HG03064 (cell line): ENCODE measurements around the gene MYO1E.

Source experiments
- ATAC-seq: cut with Tn5 transposase; IDR thresholded peaks from one replicate; pipeline ENCODE4 v1.9.1; 2021; ENCODE audit warnings: low read depth; ENCODE audit not compliant: unreplicated experiment

Gene MYO1E

DNA sequence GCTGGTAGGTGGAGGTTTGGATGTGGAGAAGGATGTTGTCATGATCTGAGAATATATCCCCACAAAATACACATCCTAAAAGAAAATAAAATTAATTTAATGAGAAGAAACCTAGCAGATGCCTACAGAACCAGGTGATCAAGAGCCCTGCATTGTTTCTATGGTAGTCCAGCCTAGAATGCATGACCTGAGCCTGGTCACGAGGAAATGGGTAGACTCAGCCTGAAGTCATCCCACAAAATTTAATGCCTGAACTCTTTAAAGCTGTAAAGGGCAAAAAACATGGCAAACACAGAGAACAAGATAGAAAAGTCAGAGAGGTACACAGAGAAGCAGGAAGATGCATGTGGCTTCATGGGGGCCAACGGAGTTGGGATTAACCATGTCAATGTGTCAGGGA is 130.0 kb downstream of the MYO1E start:
- no peak for ATAC-seq

DNA sequence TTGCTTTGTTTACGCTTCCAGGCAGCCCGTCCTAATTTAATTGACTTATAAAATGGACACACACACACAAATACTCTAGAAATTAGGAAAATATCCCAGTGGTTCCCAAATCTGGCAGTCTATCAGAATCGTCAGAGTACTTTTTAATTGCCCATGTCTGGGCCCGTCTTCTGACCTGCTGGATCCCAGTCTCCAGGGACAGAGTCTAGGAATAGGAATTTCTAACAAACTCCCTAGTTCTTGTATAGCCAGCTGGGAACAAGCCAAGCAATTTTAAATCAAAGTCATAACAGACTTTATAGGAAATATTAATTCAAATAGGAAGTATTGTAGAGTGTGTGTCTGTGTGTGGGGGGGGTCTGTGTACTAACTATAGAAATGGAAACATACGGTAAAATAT is 132.6 kb downstream of the MYO1E start:
- no peak for ATAC-seq

DNA sequence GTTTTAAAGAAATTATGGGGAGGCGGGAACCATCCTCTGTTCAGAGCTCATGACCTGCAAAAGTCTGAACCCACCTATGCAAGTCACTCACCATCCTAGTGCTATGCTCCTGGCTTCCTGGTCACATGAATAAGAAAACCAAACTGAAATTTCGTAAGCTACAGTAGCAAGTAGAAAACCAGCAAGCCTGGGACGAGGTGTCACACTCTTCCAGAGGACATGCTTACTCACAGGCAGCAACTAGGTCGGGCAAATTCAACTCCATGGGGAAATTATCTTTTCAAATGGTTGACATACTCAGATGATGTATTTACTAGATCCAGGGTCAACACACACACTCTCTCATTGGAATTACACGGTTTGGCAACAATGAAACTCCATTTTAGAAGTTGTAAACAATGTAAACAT is 134.7 kb downstream of the MYO1E start:
- peak; percentile 49 for ATAC-seq

DNA sequence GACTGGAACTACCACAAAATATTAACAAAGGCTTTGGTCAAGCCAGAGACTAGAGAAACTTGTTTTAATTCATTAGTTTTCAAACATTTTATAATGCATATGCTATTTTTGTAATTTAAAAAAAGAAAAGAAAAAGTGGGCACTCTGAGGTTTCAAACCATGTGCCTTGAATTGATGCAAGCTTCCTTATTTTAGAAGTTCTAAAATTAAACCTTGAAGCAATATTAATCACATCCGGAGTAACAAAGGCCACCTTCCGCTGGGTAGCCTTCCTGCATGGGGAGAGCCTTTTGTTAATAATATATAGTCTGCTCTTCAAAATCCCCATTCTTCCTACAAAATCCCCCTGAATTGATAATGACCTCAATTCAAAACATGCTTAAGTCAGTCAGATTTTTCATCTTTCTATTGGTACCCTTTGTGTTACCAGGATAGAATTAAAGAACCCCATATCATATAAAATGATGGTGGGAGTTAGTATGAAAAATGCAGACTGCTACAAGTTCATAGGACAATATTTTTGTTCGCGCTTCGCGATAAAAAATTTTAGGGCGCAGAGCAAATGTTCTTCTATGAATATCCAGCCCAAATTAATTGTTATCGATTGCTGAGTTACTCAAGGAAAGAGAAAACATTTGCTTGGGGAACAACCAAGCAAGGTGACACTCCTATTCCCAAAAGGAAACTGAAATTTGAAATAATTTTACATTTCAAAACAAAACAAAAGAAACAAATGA is 135.4 kb downstream of the MYO1E start:
- peak; percentile 49 for ATAC-seq

DNA sequence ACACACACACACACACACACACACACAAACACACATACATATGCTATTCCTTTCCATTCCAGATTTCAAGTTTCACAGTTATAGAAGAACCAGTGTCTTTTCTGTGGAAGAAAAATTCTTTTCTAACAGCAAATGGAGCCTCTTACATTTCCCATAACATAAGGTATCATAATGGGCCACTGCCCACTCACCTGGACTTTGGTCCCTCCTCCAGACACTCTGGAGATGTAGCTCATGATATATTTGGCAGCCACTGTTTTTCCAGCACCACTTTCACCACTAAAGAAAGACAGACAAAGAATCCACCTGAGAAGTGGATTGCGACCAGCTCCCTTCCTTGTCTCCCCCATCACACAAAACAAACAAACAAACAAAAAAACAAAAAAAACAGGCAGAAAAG is 136.3 kb downstream of the MYO1E start:
- ATAC-seq, result no peak

DNA sequence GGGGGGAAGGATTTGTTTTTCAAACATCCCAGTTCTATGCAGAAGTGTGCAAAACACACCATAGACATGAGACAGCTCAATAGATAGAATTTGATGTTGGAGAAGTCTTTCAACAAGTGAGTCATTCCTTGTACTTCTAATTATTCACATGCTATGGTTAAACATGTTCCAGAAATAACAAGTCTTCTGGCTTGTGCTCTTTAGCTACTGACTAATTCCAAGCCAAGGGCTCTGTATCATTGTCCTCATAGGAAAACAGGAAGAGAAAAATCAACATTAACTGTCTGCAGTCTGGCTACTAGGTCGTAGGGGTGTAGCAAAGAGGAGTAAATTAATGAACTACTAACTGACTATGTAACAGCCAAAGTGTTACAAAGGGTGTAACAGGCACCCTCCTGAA is 140.2 kb downstream of the MYO1E start:
- ATAC-seq, result no peak

DNA sequence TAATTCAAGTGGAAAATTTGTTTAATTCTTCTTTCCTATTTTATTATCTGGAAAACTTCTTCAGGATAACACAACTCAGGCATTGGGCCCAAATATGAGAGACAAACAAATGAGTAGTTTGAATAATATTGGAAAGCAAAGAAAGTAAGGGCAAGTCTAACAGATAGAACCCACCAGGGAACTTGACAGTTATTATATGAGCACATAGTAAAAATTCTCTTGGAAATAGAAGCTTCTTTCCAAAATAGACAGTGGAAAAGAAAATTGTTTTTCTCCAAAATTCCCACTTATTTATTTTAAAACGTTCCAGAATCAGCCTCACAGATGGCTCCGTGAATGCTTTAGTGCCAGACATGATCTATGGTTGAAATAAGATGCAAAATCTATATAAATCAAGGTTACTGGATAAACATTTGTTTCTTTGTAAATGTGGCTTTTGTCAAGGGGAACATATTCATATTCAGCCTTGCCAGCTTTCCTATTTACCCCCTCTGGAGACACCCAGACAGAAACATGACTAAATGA is 142.1 kb downstream of the MYO1E start:
- no peak for ATAC-seq

DNA sequence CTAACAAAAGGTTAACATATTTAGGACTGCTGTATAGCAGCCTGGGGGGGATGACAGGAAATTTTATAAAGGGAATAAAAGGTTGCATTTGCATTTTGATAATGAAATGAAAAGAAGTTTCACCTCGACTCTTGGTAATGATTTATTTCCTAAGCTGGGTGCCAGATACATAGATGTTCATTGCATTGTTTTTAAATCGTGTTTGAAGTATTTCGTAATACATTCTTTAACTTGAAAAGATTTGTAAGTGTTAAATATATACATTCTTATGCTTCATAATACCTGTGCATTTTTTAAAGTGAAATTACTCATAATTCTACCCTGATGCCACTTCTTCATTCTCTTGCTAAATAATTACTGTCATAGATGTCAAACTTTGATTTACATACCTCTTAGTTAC is 143.2 kb downstream of the MYO1E start:
- ATAC-seq, result no peak

DNA sequence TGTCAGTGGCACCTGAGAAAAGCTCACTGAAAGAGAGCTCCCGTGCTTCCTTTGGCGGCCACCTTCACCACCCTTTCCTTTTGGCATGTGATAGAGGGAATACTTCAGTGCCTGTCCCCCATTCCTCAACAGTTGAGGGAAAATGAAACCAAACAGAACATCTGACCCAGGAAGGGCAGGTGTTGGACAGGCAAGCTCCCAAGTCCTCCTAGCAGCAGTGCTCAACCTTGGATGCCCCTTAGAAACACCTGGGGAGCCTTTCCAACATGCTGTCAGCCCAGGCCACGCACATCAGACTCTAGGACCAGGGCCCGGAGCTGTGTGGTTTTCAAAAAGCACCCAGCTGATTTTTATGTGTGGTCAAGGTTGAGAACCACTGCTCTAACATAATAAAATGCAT is 143.7 kb downstream of the MYO1E start:
- no peak for ATAC-seq

DNA sequence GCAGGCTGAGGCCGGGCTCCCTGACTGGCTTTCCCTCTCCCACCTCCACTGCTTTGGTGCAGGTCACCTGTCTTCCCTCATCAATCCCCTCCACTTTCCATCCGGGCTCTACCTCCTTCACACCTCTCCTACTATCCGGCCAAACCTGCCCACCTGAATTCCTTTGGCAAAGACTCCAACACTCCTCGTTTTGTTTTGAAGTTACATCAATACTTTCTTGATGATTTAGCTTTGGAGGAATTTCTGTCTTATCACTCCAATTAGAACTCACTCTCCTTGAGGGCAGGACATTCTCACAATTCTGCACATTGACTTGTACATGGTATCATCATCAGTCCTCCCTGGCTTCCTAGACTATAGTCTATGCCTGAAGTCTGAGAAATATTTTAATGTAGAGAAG is 145.7 kb downstream of the MYO1E start:
- ATAC-seq, result no peak

DNA sequence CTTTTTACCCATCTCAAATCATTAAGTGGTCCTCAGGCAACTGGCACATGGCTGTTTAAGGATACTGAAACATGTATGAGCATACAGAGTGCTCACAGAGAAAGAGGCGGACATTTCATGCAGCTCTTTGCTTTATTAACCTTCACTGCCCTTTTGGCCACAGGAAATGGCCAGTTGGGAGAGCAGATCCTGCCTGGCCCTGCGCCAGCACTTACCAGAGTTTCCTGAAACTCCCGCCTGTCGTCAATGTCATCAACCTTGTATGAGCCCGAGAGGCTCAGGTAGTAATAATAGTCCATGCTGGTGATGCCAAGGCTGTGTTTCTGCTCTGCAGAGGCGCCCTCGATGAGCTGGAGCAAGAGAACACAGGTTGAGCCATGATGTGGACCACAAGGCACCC is 148.2 kb downstream of the MYO1E start:
- no peak for ATAC-seq

DNA sequence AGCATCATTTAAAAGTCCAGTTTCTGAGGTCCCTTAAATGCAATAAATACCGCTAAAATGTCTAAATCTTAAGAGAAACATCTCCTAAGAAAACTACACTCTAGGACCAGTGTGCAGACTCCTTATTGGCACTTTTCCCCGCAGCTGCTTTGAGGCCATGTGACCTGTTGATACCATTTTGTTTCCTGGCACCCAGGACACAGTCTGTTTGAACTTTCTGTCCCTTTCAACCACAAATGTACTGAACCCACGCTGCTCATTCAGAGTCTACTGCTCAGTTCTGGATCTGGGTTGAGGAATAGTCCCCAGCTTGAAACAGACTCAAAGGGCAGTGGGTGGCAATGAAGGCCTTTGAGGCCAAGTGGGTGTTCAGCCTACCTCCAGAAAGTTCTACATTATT is 148.9 kb downstream of the MYO1E start:
- ATAC-seq, result no peak

DNA sequence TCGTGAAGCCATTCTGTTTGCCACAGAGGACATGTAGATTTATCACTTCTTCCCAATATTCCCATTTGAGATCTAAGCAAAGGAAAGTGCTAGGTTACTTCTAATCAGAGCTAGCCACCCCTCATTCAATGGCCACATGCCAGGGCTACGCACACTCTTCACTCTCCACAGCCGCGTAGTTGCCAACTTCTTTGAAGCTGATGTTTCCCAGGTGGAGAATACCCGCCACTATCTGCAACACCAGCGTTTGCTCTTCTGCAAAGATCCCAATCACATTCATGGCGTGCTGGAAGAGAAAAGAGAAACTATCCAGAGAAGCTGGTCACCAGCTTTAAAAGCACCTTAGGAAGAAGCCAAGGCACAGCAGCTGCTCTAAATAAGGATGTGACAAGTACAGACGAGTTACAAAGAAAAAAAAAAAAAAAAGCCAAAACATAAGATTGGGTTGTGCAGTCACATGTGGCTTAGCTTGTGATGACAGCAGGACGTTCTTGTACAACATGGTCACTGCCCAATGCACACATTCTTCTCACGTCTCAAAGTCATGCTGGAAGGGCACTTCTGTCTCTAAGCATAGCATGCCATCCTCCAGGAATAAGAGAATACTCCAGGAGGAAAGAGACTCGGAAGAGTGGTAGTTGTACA is 149.6 kb downstream of the MYO1E start:
- no peak for ATAC-seq

DNA sequence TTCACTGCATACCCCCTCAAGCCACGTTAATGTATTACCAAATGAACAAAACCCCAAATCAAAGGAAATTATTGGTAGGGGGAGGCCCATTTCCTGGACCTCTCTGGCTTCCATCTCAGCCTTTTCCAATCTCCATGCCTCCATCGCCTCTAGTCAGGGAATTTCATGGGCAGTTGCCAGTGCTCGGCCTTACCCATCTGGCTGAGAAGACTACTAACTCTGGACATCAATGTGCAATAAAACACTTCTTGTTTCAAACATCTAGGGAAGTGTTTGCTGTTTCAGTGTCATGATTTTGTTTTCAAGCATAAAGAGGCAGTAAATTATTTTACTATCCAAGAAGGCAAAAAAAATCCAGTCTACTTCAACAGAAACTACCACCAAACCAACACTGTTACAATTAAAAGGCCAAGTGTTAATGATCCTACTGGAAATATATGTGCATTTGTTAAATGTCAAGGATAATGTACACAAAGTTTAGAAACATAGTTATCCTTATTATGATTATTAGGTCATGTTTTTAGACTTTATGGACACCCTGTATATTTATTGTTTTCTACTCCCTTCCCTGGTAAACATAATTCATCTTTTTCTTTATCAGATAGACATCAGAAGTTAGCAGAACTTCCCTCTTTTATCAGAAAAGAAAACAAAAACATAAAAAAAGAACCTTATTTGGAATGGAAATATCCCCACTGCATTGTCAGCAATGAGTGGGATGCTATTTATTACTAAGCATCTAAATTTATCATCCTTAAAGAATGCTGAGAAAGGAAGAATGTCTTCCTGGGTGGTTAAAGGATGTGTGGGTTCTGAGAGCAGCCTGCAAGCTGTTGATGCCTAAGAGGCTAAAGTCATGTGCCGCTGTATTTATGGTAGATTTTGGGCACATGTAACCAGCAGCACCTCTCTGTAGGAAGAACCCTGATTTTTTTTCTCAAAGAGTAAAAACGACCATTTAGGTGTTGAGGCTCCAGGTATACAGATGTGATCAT is 150.9 kb downstream of the MYO1E start:
- ATAC-seq, result no peak

DNA sequence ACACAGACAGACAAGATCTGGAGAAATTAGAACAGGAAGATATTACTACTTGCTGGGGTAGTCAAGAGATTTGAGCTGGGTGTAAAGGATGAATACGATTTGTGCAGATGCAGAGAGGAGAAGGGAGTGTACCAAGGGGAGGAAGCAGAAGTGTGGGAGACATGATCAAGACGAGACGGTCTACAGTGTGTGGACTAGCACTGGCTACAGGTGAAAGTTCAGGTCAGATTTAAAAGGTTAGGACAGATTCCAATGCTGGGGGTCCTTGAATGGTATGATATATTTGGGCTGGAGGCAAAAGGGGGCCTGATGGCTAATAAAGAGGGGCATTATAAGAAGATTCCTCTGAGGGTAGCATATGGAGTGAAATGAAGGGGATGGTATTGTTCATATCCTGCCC is 154.0 kb downstream of the MYO1E start:
- ATAC-seq, result no peak

DNA sequence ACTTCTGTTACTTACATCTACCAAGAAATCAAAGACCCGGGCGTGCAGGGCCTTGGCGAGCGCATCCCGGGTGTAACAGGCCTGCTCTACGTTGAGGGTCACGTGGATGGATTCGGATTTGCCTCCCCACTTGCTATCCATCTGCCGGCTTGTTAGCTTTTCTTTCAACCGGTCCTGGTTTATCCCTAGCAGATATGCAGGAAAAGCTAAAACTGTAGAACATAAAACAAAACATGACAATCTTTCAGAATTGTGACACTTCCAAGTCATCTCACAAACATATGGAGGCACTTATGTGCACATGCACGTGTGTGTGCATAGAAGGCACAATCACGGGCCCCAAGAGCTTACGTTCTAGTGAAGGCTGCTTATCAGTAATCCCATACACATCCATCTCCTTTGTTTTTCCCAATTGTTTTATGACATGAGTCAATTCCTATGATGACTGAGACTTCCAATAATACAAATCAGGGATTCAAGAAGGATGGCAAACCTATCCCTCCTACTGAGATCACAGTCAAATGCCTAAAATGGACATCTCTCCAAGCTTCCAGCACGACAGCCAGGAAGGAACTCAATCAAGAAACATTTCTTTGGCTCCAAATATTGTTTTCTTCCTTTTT is 154.7 kb downstream of the MYO1E start:
- no peak for ATAC-seq

DNA sequence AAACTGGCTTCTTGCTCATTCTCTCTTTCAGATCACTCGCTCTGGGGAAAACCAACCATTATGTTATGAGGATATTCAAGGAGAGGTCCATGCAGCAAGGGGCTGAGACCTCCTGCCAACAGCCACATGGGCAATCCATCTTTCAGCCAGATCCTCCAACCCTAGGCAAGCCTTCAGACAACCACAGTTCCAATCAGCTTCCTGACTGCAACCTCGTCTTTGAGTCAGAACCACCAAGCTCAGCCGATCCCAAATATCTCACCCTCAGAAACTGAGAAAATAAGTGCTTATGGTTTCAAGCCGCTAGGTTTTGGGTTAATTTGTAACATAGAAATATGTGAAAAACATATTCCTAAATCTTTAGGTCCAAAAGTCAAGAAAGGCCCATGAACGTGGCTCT is 155.8 kb downstream of the MYO1E start:
- no peak for ATAC-seq

DNA sequence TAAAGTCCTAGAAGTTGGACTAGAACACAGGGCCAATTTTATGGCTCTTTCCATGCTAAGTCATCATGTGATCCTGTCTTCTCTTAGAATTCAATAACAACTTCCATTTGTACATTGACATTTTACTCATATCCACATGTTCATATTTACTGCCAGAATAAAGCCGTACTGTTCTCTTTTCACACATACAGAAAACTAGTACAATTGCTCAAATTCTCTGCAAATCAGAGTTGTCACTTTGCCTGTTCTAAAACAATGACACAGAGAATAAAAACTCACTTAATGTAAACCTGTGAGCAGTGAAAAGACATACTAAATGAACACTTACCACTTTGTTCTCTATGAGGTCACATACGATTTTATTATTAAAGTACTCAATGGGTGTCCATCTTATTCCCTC is 162.5 kb downstream of the MYO1E start:
- no peak for ATAC-seq

DNA sequence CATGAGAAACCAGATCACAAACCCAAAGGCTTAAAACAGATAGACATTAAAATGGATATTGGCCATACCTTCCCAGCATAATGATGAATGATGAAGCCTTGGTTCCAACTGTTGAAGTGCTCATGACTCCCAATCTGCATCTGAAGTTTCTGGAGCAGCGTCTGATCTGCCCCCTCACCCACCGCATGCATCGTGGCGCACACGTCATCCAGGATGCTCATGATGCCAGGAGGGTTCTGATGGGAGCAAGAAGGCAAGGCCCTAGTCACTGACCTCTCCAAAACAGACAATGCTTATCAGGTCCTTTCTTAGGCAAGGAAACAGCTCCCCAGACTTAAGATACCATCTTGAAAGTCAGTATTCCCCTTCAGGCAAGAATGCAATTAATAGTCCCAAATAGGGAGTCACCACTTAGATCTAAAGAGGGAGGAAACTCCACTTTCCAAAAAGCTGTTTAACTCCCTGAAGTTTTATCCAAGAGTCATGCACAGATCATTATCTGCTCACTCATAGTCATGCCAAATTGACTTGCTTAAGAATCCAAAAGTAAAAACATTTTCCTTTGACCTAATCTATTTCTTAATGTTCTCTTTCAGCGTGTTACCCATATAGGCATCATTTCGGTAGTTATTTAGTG is 163.9 kb downstream of the MYO1E start:
- no peak for ATAC-seq

DNA sequence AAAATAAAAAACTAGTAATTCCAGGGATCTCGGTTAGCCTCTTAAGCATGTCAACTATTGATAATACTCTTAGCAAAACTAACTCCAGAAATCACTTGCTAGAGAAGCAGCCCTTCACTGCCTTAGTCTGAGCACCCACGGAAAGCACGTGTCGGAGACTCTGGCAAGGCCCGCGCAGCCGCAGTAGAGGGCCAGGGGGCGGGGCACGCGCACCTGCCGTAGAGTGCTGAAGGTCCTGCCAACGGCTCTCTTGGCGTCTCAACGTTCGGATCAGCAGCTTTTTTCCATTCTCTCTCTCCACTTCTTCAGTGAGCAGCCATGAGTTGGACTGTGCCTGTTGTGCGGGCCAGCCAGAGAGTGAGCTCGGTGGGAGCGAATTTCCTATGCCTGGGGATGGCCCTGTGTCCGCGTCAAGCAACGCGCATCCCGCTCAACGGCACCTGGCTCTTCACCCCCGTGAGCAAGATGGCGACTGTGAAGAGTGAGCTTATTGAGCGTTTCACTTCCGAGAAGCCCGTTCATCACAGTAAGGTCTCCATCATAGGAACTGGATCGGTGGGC is 166.0 kb downstream of the MYO1E start, which contains the start of gene LDHAL6B:
Gene LDHAL6B (plus strand): TSS at position 221 of the 561 bp plus-strand sequence. CDS start 98 bp downstream, at position 319.
- ATAC-seq, result no peak
